GM12892 (cell line): ENCODE data around the gene TACC2.

Source experiments
- POLR2A ChIP-seq: IDR thresholded peaks from 2 replicates; pipeline ENCODE4 v1.6.1; 2011; ENCODE audit warnings: low read depth, low read length, control low read depth
- POLR2AphosphoS5 ChIP-seq: IDR thresholded peaks from 2 replicates; pipeline ENCODE4 v1.6.1; 2011; ENCODE audit warnings: low read depth, low read length, control low read depth

DNA sequence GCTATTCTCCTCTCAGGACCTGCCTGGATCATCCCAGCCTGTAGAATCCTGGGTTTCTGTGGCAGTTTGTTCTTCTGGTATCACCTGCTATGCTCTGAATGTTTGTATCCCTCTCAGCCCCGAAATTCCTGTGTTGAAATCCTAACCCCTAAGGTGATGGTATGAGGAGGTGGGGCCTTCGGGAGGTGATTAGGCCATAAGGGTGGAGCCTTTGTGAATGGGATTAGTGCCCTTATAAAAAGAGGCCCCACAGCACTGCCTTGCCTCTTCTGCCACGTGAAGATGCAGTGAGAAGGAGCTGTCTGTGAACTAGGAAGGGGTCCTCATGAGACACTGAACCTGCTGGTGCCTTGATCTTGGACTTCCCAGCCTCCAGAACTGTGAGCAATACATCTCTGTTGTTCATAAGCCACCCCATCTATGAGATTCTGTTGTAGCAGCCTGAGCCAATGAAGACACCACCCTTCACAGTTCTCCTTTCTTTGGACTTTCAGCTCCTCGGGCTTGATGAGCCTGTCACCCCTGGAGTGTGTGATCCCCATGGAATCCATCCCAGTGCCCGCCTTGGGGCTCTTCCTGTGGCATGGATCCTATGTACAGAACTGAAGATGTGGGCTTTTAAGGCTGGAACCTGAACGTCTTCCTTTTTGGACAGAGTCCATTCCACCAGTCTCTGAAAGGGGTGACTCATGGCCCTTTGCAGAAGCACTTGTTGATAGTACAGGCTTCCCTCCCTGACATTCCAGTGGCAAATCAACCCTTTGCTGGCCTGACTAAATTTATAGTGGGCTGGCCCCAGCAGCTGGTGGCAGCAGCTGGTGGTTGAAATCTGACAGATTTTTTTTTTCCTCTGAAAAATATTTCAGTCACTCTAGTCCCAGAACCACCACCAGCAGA is 138.0 kb downstream of the TACC2 start:
- TF ChIP-seq POLR2AphosphoS5 (no peak), POLR2A (no peak)
